HL-60/S4 treated with phorbol 12-myristate 13-acetate at 8.2 ng/mL for 4 days and 3 days (cell line): Measurements from ENCODE around the gene ELF1.

Experiments
- in situ Hi-C: fragments of 300-500 bp; cut with MboI; formaldehyde crosslinking; loops from 2 replicates; pipeline ENCODE4 v1.15.0; 2022; ENCODE audit warnings: low sequenced_read_pairs

ELF1 gene

GRCh38 chr13:41008349-41008980, 10.7 kb downstream of the ELF1 start:
- in situ Hi-C loops = no loop called here

DNA sequence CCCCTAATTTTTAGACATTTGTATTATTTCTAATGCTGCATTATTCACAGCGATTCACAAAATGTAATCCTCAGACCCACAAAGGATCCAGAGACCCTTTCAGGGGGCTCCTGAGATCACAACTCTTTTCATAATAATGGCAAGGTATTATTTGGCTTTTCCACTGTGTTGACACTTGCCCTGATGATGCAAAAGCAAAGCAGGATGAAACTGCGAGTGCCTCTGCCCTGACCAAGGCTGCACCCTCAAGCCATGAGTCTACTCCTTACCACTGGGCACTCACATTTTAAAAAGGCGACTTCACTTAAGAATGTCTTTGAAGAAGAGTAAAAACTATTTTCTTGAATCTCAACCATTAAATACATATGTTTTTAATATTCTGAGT, 11.4 kb downstream of the ELF1 start:
- in situ Hi-C loops = no loop called here

GRCh38 chr13:41006978-41007743, 12.0 kb downstream of the ELF1 start:
- in situ Hi-C loops = no loop called here

DNA sequence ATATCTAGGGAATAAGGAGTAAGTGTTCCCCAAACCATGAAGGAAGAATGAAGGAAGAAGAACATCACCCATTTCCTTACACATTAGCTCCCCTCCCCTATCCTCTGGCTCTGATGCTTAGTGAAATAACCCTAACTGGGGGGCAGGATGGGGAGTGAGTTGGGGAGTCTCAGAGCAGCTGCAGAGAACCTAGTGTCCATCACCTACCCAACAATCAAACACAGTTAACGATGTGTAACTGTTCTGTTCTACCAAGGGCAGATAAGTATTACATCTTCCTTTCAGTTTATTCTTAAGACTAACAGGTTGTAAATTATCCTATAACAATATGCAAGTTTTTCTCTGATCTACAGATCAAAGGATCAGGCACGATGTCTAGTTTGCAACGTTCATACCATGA, 12.8 kb downstream of the ELF1 start:
- in situ Hi-C loops = no loop called here

GRCh38 chr13:41005704-41006103, 13.4 kb downstream of the ELF1 start:
- in situ Hi-C loops = no loop called here

- in situ Hi-C loops = no loop called here
Measured at GRCh38 chr13:41004875-41005693, 14.0 kb downstream of the ELF1 start.

DNA sequence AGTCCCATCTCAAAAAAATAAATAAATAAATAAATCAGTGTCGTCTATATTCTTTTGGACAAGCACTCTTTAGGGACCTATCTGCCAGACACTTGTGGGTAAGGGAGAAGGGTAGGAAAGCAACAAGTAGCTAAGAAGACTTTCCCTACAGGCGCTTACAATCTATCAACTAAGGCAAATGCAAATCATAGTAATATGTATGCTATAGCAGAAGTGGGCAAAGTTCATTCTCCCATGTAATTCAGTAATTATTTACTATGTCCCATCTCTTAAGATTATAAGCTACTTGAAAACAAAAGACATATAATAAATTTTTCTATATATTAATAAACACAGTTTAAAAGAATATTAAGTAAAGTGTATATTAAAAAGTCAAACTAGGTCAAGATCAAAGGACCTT, 16.5 kb downstream of the ELF1 start:
- in situ Hi-C loops = no loop called here

GRCh38 chr13:41001695-41002094, 17.4 kb downstream of the ELF1 start:
- in situ Hi-C loops = no loop called here

DNA sequence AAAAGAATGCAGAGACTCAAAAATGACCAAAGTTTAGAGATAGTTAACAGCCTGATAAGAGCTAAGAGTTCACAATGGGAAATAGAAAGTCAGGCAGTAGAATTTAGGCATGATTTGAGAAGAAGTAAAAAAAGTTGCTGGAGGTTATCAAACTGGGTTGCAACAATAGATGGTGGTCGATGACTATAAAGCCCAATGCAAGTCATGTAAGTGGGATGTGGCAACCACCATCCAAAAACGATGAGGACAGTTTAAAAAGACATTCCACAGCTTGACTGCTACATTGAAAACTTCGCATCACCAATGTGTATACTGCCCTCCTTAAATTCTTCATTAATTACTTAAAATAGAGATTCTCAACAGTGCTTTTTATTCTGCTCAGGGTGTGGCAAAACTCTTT, 19.7 kb downstream of the ELF1 start:
- in situ Hi-C loops = no loop called here

- in situ Hi-C loops = no loop called here
Measured at GRCh38 chr13:40996426-40997092, 22.6 kb downstream of the ELF1 start.

DNA sequence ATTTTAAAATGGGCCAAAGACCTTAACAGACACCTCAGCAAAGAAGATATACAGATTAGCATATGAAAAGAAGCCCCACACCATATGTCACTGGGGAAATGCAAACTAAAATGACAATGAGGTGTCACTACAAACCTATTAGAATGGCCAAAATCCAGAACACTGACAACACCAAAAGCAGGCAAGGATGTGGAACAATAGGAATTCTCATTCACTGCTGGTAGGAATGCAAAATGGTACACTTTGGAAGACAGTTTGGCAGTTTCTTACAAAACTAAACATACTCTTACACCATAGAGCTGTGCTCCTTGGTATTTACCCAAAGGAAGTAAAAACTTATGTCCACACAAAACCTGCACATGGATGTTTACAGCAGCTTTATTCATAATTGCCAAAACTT, 23.1 kb downstream of the ELF1 start:
- in situ Hi-C loops = no loop called here

DNA sequence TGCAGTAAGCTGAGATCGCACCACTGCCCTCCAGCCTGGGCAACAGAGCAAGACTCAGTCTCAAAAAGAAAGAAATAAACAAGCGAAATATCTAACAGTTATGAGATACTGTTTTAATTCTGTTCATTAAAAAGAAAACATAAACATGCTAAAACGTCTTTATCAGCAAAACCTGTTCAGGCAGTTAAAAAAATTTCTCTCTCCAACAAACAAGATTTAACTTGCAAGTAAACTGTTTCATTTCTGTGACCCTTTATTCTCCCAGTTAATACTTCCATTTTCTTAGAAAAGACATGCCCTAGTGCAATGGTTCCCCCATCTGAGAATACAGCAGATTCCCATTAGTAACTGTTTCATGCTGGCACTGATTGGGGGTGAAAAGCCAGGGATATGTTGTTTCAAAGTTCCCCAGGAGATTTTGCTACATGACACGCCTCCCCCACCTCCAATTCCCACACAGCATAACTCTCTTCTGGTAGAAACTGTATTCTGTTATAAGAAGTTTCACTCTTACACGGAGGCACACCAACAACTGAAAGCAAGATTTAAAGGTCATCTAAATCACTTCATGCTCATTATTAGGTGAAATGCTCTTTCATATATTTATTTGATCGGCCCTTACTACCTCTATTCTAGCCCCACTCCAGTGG, 24.4 kb downstream of the ELF1 start:
- in situ Hi-C loops = no loop called here

DNA sequence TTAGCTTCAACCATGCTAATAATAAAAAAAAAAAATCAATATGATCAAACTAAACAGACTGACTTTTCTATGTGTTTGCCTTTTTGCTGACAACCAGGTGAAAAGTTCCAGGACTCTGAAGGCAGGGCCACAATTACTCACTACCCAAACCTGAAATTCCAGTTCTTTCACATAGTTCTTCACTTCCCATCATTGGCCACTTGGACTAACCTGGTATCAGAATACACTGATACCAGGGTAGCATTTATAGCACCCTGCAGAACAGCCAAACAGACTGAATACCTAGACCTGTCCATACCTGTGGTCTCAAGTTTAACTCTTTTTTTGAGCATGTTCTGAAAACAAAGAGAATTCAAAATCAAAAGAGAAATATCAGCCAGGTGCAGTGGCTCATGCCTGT, 25.1 kb downstream of the ELF1 start:
- in situ Hi-C loops = no loop called here

GRCh38 chr13:40992678-40993518, 26.2 kb downstream of the ELF1 start:
- in situ Hi-C loops = no loop called here

GRCh38 chr13:40987606-40988280, 31.4 kb downstream of the ELF1 start:
- in situ Hi-C loops = no loop called here

DNA sequence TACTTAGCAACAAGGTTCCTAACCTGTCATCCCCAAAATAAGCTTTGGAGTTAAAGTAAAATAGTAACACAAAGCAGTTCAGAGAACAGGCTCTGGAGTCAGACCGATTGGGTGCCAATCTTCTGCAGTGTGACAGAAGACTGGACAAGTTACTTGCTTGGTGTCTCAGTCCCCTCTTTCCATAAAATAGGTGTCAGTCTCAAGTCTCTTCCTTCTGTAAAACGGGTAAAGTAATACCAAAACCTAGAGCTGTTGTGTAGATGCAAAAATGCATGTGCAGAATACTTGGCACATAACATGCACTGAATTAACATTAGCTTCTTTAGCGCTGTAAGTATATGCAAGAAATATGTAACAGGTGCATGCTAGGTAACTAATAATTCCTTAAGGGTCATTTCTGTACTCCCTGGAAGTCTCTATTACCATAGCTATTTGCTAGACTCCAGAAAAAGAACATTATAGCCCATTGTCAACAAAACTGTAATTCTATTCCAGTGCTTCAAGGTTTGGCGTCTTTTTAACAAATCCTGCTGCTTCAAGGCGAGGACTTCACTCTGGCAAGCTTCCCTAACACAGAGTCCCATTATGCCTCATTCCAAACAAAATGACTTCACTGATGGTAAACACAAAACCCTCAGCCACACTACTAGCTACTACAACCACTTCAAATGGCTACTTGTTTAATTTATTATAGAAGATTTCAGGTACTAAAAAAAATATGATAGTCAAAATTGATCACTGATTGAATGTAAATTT, 32.8 kb downstream of the ELF1 start:
- in situ Hi-C loops = no loop called here

GRCh38 chr13:40985381-40986100, 33.6 kb downstream of the ELF1 start:
- in situ Hi-C loops = no loop called here
